HG02973 (cell line): ENCODE data around the gene ALOXE3.
"Not testable (repeated sequence)": the region's sequence is repeated elsewhere in the genome, so short reads cannot be mapped to it uniquely, and the experiment has no call there.

ENCODE experiments used
- ATAC-seq: cut with Tn5 transposase; IDR thresholded peaks from one replicate; pipeline ENCODE4 v1.9.1; 2021; ENCODE audit warnings: moderate library complexity; ENCODE audit not compliant: unreplicated experiment

ALOXE3 gene

DNA sequence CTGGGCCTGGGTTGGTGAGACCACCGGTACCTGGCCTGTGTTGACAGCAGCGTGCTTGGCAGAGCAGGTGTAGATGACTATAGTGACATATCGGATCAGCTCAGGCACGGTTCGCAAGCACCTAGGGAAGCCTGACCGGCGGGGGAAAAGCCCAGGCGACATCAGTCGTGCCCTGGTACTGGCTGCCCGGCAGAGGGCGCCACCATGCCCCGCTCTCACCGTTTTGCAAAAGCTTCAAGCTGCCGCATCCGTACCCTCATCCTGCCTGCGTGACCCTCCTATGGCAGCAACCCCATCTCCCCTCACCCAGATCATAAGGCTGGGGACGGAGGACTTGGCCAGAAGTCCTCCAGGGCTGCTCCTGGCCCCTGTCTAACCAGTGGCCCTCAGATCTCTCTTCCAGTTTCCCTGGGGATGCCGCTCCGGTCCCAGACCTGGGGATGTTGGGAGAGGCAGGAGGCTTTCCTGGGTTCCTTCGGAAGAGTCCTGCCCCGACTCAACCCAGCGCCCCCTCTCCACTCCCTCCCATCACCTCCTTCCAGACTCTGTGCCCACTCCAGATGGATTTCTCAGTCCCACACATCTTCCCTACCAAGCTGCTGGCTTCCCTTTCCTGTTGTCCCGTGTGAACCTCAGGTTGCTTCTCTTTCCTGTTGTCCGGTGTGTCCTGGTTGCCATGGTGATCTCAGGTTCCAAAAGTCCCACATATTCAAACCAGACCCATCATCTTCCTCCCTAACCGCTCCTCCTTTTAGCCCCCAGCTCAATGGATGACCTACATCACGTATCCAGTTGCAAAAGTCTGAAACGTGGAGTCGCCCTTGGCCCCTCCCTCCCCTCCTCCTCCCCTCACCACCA lies 44.5 kb downstream of the ALOXE3 start:
- ATAC-seq = no peak

DNA sequence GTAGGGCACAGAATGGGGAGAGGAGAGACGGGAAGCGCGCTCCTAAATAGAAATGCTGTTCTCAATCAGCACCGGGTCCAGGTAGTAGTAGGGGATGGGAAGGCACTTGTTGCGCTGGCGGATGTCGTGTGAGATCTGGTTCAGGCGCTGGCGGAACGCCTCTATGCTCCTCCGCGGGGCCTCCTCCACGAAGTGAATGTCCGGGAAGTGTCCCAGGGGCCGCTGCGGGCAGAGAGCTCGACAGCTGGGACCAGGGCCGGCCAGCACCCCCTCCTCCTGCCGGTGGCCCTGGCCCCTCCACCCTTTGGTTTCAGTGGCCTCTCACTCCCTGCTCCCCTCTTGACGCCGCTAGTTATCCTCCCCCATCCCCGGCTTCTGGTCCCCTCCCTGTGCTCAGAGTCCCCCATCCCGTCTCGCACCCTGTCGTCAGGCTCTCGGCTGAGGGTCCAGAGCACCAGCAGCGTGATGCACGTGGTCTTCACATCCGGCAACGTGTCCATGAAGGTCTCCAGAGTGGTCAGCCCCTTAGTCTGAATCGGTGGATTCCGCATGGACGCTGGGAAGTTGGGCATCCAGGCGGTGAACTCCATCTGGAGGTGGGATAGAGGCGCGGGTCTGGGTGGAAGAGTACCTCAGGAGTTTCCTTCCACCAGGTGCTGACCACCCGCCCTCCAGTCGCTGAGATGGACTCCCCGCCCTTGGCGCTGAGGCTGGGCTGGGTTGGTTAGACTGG lies 45.4 kb downstream of the ALOXE3 start:
- ATAC-seq = no peak

DNA sequence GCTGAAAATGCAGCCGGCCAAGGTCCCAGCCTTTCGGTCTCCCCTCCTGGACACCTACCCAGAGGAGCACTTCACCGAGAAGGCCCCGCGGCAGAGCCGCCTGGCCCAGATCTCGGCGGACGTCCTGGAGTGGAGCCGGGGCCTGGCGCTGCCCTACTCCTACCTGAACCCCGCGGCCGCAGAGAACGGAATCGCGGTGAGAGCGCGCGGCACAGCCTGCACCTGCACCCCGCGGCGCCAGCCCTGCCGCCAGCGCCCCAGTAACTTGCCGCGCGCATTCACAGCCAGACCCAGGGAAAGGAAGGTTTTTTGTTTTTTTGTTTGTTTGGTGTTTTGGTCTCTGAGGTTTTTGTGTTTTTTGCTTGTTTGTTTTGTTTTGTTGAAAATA lies 46.0 kb downstream of the ALOXE3 start:
- no peak for ATAC-seq

DNA sequence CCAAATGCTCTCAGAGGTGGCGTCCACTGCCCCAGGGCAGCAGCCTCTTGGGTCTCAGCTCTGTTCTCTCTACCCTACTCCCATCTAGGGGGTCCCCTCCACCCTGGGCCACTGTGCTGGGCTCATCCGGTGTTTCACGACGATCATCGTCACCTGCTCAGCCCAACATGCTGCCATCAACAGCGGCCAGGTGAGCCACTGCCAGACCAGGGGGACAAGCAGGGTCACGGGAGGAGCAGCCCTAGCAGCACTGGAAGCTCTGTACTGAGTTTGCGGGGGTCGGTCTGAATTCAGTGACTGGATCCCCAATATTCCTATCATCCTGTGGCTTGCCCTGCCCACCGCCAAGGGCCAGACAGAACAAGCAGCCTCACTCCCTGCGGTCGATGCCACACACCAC lies 46.8 kb downstream of the ALOXE3 start:
- no peak for ATAC-seq

DNA sequence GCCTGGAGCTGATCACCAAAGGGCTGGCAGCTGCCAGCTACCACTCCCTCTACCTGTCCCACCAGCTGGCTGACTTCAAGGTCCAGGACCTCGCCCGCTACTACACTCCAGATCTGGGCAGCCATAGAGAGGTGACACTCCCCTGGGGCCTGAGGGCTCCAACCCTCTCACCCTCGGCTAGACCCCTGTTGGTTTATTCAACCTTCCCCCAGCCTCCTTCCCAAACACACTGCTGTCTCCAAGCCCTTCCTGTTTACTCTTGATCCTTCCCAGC lies 48.8 kb downstream of the ALOXE3 start:
- no peak for ATAC-seq

DNA sequence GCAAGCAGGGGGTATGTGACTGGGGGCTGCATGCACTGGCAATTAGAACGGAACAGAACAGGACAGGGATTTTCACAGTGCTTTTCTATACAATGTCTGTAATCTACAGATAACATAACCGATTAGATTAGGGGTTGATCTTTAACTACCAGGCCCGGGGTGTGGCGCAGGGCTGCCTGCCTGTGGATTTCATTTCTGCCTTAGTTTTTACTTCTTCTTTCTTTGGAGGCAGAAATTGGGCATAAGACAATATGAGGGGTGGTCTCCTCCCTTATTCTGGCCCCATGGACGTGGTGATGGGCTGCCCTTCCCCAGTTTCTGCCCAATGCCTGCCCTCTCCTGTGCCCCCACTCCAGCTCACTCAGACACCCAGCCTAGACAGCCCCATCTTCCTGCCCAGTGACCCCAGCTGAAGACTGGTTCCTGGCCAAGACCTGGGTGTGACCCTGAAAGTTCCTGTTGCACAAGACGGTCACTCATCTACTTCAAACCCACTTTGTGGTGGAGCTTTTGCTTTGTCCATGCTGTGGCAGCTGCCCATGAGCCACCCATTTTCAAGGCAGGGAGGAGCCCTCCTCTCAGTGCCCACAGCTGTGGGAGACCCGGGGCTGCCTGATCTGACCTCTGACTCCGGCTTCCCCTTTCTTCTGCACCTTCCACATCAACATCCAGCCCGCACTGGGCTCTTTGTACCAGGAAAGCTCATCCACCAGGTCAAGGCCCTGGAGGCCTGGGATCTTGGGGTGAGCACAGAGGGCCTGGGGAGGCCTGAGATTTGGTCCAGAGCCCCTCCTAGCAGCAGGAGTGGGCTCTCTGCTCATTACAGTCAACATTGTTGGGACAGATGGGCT lies 49.4 kb downstream of the ALOXE3 start:
- ATAC-seq = no peak

DNA sequence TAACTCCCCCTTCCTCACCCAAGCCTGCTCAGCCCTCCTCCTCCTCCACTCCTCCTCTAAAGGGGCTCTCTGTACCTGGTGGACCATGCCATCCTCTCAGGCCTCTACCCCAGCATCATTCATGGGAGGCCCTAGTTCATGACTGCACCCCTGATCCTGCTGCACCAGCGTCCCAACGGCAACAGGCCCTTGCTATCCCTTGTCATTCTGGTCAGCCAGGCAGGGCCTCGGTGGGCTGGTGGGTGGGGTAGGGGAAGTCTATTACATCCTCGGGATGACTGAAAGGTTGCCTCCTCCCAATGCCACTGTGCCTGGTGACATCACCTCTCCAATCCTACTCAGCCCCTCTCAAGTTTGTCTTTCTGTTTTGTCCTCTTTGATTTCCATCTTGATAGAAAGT lies 50.5 kb downstream of the ALOXE3 start:
- no peak for ATAC-seq

DNA sequence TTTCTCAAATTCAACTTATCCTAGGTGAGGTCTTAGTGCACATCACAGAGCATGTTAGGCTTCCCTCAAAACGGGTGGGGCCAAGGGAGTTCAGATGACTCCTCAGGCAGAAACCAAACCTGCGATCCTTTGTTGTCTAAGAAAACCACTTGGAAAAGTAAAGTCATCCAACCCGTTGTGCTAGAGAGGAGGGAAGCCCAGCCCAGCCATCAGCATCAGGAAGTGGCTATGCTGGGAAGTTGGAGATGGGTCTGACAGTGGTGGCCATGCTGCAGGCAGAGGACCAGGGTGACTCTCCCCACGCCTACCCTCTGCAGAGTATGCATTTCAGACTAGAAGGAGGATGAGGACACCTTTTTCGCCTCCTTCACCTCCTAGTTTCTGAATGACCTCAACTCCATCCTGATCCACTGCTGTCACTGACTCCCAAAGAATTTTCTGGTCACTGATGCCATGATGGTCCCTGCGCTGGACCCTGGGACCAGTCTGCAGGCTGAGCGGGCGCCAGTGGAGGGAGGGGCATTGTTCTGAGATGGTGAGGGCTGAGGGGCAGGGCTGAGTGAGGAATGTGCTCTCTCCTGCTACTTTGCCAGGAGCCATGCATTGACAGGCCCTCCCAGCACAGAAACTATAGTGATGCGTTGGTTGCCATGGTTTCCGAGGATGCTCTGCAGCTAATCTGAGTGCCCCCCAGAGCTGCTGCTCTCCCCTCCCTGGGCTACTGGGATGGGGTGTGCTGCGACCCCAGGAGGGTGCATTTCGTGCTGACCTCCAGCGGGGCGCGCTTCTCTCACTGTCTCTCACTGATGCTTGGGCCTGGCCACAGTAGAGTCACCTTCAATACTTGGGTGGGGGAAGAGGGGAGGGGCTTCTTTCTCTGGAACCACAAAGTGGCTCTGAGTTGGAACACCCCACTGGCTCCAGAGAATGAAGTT lies 51.2 kb downstream of the ALOXE3 start:
- no peak for ATAC-seq

DNA sequence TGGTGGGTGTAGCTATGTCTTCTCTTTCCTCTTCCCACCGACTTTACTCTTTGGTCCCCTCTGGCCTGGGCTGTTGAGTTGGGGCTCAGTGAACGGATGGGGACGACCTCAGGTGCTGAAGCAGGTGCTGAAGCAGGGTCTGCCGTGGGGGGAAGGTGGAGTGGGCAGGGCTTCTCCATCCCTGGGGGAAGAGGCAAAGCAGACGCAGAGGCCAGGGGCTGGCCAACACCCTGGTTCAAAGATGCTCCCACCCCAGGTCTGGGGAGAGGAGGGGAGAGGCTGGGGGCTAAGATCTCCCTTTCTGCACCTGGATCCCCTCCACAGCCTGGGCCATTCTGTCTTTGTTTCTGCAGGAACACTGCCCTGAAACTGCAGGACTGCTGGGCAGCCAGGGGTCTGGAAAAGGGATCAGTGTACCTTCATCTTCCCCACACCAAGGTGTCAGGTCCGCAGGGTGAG lies 53.7 kb downstream of the ALOXE3 start:
- no peak for ATAC-seq

DNA sequence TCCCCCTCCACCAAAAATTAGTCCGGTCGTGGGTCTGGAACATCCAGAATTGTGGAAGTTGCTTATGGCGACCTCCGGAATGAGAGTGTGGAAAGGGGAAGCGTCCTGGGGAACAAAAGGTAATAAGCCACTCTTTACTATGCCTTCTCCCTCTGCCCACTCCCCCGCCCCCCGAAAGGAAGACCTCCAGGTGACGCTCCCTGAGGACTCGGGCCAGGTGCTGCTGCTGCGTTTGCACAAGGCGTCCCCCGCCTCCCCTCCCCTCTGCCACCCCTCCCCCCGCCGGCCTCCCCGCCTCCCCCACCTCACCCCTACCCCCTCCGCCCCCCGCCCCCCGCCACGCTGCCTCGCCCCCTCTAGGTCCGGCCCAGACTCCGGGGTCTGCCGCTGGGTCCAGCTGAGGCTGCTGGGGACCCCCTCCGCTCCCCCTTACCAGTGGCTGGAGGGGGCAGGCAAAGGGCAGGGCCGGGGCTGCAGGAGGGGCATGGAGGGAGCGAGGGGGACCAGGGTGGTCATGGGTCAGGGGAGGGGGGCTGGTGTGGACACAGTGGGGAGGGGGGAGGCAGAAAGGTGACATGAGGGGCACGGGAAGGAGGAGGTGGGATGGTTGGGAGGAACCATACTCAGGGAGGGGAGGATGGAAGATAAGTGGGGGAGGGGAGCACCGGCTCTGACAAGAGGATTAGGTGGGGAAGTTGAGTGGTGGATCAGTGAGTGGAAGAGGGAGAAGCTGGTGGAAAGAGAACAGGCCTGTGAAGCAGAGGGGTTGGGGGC lies 54.4 kb downstream of the ALOXE3 start:
- ATAC-seq = no peak

DNA sequence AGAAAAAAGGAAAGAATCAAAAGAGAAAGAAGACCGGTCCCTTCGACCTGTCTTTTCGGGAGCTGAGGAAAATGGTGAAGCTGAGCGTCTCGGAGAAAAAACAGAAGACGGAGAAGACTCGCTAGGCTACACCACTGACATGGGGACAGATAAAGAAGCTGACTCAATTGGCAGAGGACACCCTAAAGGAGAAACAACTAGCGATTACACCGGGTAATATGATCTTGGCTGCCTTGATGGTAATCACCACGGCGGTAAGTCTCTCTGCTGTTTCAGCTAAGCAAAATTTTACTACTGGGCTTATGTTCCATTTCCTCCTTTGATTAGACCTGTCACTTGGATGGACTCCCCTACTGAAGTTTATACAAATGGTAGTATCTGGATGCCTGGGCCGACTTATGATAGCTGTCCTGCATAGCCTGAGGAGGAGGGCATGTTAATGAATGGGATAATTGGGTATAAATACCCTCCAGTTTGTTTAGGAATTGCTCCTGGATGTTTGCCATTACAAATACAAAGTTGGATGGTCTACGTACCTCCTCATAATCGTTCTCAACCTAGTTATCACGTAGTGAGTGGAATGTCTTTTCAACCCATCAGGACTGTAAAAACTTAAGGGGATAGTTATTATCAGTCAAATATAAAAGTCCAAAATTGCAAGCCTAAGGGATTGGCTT lies 55.4 kb downstream of the ALOXE3 start:
- ATAC-seq = no peak

DNA sequence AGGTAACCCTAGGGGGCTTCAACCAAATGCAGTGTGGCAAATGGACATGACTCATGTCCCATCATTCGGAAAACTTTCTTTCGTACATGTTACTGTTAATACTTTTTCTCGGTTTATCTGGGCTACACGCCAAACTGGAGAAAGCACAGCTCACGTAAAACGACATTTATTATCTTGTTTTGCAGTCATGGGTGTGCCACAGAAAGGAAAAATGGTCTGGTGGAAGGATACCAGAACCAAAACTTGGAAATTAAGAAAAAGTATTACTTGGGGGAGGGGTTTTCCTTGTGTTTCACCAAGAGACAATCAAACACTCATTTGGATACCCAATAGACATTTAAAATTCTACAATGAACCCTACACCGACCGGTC lies 55.9 kb downstream of the ALOXE3 start:
- ATAC-seq = no peak

DNA sequence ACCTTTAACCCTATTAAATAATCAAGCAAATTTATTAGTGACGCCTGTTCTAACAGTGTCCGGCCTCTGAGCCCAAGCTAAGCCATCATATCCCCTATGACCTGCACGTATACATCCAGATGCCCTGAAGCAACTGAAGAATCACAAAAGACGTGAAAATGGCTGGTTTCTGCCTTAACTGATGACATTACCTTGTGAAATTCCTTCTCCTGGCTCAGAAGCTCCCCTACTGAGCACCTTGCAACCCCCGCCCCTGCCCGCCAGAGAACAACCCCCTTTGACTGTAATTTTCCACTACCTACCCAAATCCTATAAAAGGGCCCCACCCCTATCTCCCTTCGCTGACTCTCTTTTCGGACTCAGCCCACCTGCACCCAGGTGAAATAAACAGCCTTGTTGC lies 56.5 kb downstream of the ALOXE3 start:
- not testable (repeated sequence) for ATAC-seq

DNA sequence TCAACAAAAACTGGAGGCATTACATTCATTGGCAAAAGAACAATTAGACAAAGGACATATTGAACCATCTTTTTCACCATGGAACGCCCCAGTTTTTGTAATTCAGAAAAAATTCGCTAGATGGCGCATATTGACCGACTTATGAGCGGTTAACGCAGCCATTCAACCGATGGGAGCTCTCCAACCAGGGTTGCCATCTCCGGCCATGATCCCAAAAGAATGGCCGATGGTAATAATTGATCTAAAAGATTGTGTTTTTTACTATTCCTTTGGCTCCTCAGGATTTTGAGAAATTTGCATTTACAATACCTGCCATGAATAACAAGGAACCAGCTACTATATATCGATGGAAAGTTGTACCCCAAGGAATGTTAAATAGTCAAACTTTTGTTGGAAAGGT lies 58.0 kb downstream of the ALOXE3 start:
- ATAC-seq = no peak

DNA sequence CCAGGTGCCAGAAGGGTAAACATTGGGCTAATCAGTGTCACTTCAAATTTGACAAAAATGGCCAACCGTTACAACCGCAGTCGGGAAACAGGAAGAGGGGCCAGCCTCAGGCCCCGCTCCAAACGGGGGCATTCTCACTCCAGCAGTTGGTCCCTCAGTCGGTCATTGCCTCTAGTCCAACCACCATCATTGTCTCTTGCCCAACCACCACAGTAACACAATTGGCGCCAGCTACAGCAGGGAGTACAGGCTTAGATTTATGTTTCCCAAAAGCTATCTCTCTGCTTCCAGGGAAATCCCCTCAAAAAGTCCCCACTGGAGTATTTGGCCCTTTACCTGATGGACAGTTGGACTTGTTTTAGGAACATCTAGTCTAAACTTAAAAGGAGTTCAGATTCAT lies 59.2 kb downstream of the ALOXE3 start:
- no peak for ATAC-seq

DNA sequence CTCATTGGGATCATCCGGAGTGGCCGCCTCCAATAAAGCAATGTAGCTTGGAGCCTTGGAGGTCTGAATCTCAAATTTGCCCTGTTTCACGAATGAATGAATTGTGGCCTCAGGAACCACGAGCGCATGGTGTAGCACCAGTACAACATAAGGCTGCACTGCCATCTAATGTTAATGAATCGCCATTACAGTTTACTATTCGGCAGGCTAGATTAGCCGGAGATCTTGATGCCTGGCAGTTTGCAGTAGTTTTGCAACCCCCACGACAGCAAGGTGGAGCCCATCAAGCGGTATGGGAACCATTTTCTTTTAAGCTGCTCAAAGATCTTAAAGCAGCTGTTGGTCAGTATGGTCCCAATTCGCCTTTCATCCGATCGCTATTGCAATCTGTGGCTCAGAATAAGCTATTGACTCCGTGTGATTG lies 60.6 kb downstream of the ALOXE3 start:
- no peak for ATAC-seq

DNA sequence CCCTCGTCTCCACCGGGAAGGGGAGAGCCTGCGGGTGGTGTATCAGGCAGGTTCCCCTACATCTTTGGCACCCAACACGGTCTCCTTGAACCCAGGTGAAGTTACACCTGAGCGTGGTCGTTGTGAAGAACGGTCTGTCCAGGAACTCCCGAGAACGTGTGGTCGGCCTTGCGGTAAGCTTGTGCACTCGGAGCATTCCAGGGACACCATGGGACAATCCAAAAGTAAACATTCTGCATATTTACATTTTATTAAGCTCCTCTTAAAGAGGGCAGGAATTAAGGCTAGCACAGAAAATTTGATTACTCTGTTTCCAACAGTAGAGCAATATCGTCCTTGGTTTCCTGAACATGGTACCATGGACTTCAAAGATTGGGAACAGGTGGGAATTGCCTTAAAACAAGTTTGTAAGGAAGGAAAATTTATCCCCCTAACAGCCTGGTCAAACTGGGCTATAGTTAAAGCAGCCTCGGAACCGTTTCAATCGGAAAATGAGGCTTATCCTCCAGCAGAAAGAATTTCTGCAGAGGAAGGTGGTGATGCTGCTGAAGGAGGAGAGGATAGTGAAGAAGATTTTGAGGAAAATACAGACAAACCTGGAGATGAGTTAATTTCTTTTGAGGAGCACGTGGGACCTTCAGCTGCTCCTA lies 61.2 kb downstream of the ALOXE3 start:
- no peak for ATAC-seq

DNA sequence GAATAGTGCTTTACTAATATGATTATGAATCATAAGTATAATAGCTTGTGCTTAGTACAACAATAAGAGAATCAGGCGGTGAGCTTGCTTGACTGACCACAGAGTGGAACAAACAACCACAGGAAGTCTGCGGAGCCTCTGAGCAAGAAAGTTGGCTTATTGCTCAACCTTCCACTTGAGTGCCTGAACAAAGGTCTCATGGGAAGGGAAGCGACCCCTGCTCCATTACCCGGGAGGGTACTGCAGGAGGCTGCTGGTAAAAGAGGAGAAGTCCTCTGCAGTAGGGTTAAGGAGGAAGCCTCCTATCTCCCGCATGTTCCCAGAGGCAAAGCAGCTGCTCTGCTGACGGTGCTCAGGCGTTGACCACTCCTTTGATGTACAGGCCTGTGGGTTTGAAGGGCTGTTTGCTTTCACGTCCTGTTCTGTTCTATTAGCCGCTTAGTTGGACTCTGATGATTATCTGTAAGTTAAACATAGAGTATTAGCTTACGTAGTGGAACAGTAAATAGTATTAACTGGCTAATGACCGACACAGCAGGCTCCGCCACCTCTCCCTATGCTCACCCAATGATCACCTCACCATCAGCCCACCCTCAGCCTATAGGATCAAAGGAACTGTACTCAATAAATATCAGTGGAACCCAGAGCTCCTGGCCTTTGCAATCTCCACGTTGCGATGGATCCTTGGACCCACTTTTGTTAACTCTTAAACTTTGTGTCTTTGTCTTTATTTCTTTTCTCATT lies 61.9 kb downstream of the ALOXE3 start:
- no peak for ATAC-seq
